Naive thymus-derived CD4-positive, alpha-beta T cell (primary cell): ENCODE measurements around the gene PPIB. TPM values are rescaled to one million over a fixed set of nuclear protein-coding genes. Genes with fewer than 3 reads are reported as not detected.

Experiments used
- ATAC-seq: fragments of 150-1000 bp; cut with Tn5 transposase; 2 replicates; pipeline ENCODE4 v1.10.0; 2021; ENCODE audit warnings: mild to moderate bottlenecking, moderate library complexity
- CTCF ChIA-PET: fragments of 350-600 bp; sonication (Branson Sonifier 250); formaldehyde crosslinking; loops from one replicate; lab custom pipeline; 2021; ENCODE audit warnings: antibody characterized with exemption; lab: Charles Lee
- POLR2A ChIA-PET: fragments of 350-600 bp; sonication (Branson Sonifier 250); formaldehyde crosslinking; loops from one replicate; lab custom pipeline; 2021; ENCODE audit warnings: antibody characterized with exemption, inconsistent platforms; lab: Charles Lee
- DNase-seq, 9 donors: peaks; one replicate each; pipeline versions ENCODE4 v3.0.0 to v3.0.0-alpha.2; 2020 to 2022; ENCODE audit warnings: mixed read lengths in 1 of 9
- H3K27ac ChIP-seq: one replicate; pipeline ENCODE4 v1.7.0; 2013; ENCODE audit warnings: mild to moderate bottlenecking, low read depth, low read length, moderate library complexity
- H3K27me3 ChIP-seq, 2 donors: one replicate each; pipeline ENCODE4 v1.7.0; 2013; ENCODE audit warnings: low read length in 2 of 2, mild to moderate bottlenecking in 2 of 2, moderate library complexity in 2 of 2; ENCODE audit not compliant: control insufficient read depth in 2 of 2, insufficient read depth in 2 of 2
- H3K36me3 ChIP-seq, 3 experiments: 1 replicate in 2 of 3; 2 replicates in 1 of 3; pipeline ENCODE4 v1.7.0; 2013; ENCODE audit warnings: low read length in 3 of 3, mild to moderate bottlenecking in 3 of 3, moderate library complexity in 1 of 3; ENCODE audit not compliant: insufficient read depth in 3 of 3, control insufficient read depth in 2 of 3
- H3K4me1 ChIP-seq, 2 donors: one replicate each; pipeline ENCODE4 v1.7.0; 2013; ENCODE audit warnings: low read length in 2 of 2, mild to moderate bottlenecking in 2 of 2, moderate library complexity in 1 of 2; ENCODE audit not compliant: control insufficient read depth in 2 of 2, insufficient read depth in 2 of 2
- H3K4me3 ChIP-seq: 2 replicates; pipeline ENCODE4 v1.7.0; 2013; ENCODE audit warnings: mild to moderate bottlenecking, low read length
- H3K9me3 ChIP-seq, 3 experiments: 1 replicate in 2 of 3; 2 replicates in 1 of 3; pipeline ENCODE4 v1.7.0; 2013; ENCODE audit warnings: low read length in 3 of 3; ENCODE audit not compliant: control insufficient read depth in 2 of 3
- H3K27ac Mint-ChIP-seq, 9 donors: one replicate each; pipeline ENCODE4 v1.8.0; 2020 to 2022; ENCODE audit warnings: mixed read lengths in 9 of 9, mild to moderate bottlenecking in 8 of 9, moderate library complexity in 5 of 9, inconsistent platforms in 2 of 9
- H3K27me3 Mint-ChIP-seq, 5 donors: one replicate each; pipeline ENCODE4 v1.8.0; 2021 to 2022; ENCODE audit warnings: mixed read lengths in 5 of 5, mild to moderate bottlenecking in 1 of 5
- H3K36me3 Mint-ChIP-seq, 5 donors: one replicate each; pipeline ENCODE4 v1.8.0; 2020 to 2022; ENCODE audit warnings: mixed read lengths in 5 of 5, mild to moderate bottlenecking in 3 of 5, inconsistent platforms in 1 of 5
- H3K4me1 Mint-ChIP-seq, 7 donors: one replicate each; pipeline ENCODE4 v1.8.0; 2020 to 2022; ENCODE audit warnings: mixed read lengths in 7 of 7, mild to moderate bottlenecking in 3 of 7, inconsistent platforms in 1 of 7
- H3K4me3 Mint-ChIP-seq, 10 donors: one replicate each; pipeline ENCODE4 v1.8.0; 2020 to 2022; ENCODE audit warnings: mild to moderate bottlenecking in 10 of 10, mixed read lengths in 10 of 10, moderate library complexity in 6 of 10, inconsistent platforms in 2 of 10
- H3K9me3 Mint-ChIP-seq, 11 donors: one replicate each; pipeline ENCODE4 v1.8.0; 2020 to 2022; ENCODE audit warnings: mixed read lengths in 11 of 11, mild to moderate bottlenecking in 4 of 11, inconsistent platforms in 1 of 11, moderate library complexity in 1 of 11
- intact Hi-C, 2 donors: fragments of 100-400 bp; cut with micrococcal nuclease; formaldehyde crosslinking; loops; one replicate each; pipeline ENCODE4 v1.15.1; 2023
- polyA plus RNA-seq, 2 donors: library from polyadenylated mRNA; unstranded; fragments of 300-500 nt; fragmentation: Illumina TruSeq; gene quantifications; one replicate each; pipeline ENCODE4 v1.2.3, GENCODE V29; 2021
- total RNA-seq, 6 experiments: library from RNA in 5 of 6; stranded (reverse) in 5 of 6; gene quantifications; 1 replicate in 5 of 6; 2 replicates in 1 of 6; pipeline ENCODE4 v1.2.3 and lab custom pipeline; 2021 to 2026

The PPIB gene
- total and polyA plus RNA-seq, 7 experiments from 2014 or later: 160 to 557 (median 190) TPM

- no peak overlapping the region for H3K4me3 ChIP-seq
- Mint-ChIP-seq H3K27ac (peak overlapping the region in 1 of 9 donors; percentile 5), H3K4me3 (no peak overlapping the region), H3K9me3 (no peaks in the 10 kb centered on the region), H3K4me1 (peaks cover 0 to 3% (median 0%) of the 10 kb centered on the region in 7 donors), H3K27me3 (no peaks in the 10 kb centered on the region), H3K36me3 (peaks cover 6 to 49% (median 22%) of the 10 kb centered on the region in 5 donors)
- H3K27me3 ChIP-seq: no peaks in the 10 kb centered on the region
- no peak overlapping the region for H3K27ac ChIP-seq
- intact Hi-C loops: no loop called here
- H3K36me3 ChIP-seq: peaks cover 0 to 44% (median 0%) of the 10 kb centered on the region in 3 experiments
- ChIA-PET CTCF (no interaction called here), POLR2A (no interaction called here)
- no peak for DNase-seq
- H3K4me1 ChIP-seq: no peaks in the 10 kb centered on the region
- no peaks in the 10 kb centered on the region for H3K9me3 ChIP-seq
- ATAC-seq: peak; percentile 49
Observed at GRCh38 chr15:64180235-64180824, 17.5 kb upstream of the PPIB start.

GRCh38 chr15:64166102-64166890, 3.5 kb upstream of the PPIB start:
- Histone ChIP-seq H3K4me3 (no peak overlapping the region), H3K27me3 (no peaks in the 10 kb centered on the region), H3K9me3 (no peaks in the 10 kb centered on the region), H3K4me1 (peaks cover 15 to 16% of the 10 kb centered on the region in 2 donors), H3K27ac (no peak overlapping the region), H3K36me3 (peaks cover 0 to 15% (median 0%) of the 10 kb centered on the region in 3 experiments)
- peaks cover 11 to 32% (median 24%) of the 10 kb centered on the region in 7 donors for H3K4me1 Mint-ChIP-seq
- intact Hi-C loops: loop anchor here in 1 of 2 donors (10.0 kb wide), 1 partner anchor 969 kb away; the partner anchor contains the start of gene PDCD7
- peak overlapping the region in 5 of 9 donors; percentile 7 to 49 (median 35) for H3K27ac Mint-ChIP-seq
- peaks cover 0 to 15% (median 11%) of the 10 kb centered on the region in 5 donors for H3K36me3 Mint-ChIP-seq
- ChIA-PET CTCF (no interaction called here), POLR2A (no interaction called here)
- no peak overlapping the region for H3K4me3 Mint-ChIP-seq
- H3K9me3 Mint-ChIP-seq: no peaks in the 10 kb centered on the region
- ATAC-seq (no peak), DNase-seq (no peak)
- H3K27me3 Mint-ChIP-seq: peaks cover 0 to 2% (median 0%) of the 10 kb centered on the region in 5 donors

DNA sequence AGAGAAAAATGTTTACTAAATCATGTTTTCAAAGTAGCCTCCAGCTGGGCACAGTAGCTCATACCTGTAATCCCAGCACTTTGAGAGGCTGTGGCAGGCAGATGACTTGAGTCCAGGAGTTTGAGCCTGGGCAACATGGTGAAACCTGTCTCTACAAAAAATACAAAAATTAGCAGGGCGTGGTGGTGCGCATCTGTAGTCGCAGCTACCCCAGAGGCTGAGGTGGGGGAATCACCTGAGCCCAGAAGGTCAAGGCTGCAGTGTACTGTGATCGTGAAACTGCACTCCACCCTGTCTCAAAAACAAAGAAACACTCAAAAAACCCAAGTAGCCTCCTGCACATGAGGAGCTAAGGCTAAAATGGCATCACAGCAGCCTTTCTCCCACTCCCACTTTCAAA, 1.6 kb upstream of the PPIB start:
- CTCF ChIA-PET: interaction anchor here (3.2 kb wide), 1 partner anchor 10 kb away, joined by 11 read pairs; no protein-coding TSS in a partner anchor
- H3K27me3 ChIP-seq: no peaks in the 10 kb centered on the region
- POLR2A ChIA-PET: interaction anchor here (2.7 to 6.6 kb wide), 3 partner anchors 12 to 223 kb away, joined by 9 to 55 read pairs (median 19); partner anchors contain the start of genes SNX22 and TRIP4
- Mint-ChIP-seq H3K27ac (peak overlapping the region in 7 of 9 donors; percentile 55 to 96 (median 86)), H3K27me3 (peaks cover 0 to 2% (median 0%) of the 10 kb centered on the region in 5 donors), H3K4me1 (peaks cover 20 to 41% (median 35%) of the 10 kb centered on the region in 7 donors), H3K4me3 (peak overlapping the region in 9 of 10 donors; percentile 53 to 97 (median 90)), H3K36me3 (peaks cover 8 to 17% (median 13%) of the 10 kb centered on the region in 5 donors), H3K9me3 (no peaks in the 10 kb centered on the region)
- peaks cover 17 to 24% of the 10 kb centered on the region in 2 donors for H3K4me1 ChIP-seq
- ATAC-seq (no peak), DNase-seq (no peak)
- no peak overlapping the region for H3K4me3 ChIP-seq
- H3K9me3 ChIP-seq: no peaks in the 10 kb centered on the region
- intact Hi-C loops: loop anchor here in 1 of 2 donors (5.0 to 10.0 kb wide), 4 partner anchors 488 to 1703 kb away; partner anchors contain the start of genes PDCD7, RAB11A and SPG21
- no peak overlapping the region for H3K27ac ChIP-seq
- H3K36me3 ChIP-seq: peaks cover 6 to 13% (median 8%) of the 10 kb centered on the region in 3 experiments

DNA sequence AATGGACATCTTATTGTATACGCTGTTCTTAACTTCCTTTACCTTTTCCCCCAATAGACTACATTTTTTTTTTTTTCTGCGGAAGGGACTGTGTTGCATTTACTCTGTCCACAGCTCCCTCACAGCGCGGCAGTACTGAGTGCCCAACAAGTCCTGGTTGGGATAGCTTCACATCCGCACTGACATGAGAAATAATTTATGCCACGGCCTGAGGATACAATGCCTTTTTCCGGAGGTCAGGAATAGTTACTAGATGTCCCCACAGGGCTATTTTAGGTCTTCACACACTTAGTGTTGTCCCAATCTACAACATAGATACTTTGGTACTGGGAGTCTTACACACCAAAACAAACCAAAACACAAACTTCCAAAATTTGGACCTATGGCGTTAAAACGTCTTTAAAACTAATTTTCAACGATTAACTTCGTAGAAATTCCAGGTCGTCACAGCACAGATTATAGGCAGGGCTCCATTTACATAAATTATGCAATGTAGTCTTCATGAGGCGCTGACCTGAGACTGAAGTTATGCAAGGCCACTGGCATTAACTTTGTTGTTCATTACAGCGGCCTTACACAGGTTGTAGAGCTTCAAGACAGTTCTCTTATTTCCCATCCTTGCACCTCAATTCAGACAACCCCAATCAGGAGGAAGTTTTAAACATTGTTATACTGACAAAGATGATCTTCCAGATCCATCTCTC, 989 bp upstream of the PPIB start:
- POLR2A ChIA-PET: interaction anchor here (0.6 to 6.6 kb wide), 11 partner anchors 8 to 1141 kb away, joined by 3 to 55 read pairs (median 4); partner anchors contain the start of genes CIAO2A, RNU5B-1, SNX1 and SNX22

DNA sequence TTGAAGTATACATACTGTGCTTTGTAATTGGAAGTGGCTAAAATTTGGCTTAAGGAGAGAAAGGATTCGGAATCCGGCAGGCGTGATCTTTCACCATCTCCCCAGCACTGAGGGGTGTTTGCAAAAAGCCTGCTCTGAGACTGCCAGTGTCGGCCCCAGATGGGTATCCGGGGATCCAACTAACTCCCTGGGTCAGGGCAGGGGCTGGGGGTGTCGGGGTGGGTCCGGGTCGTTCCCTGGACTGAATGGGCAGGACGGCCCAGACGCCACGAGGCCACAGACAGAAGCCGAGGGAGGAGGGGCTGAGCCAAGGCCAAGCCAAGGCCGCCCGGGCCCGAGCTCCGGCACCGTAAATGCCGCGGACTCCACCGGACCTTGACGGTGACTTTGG, 349 bp downstream of the PPIB start:
- peaks cover 13 to 30% (median 25%) of the 10 kb centered on the region in 5 donors for H3K36me3 Mint-ChIP-seq
- H3K27ac ChIP-seq: peak overlapping the region; percentile 97
- intact Hi-C loops: loop anchor here (2.0 to 10.0 kb wide), 7 partner anchors 490 to 1705 kb away; partner anchors contain the start of genes RNU5A-1 (in 2 of the 2), PDCD7 (in 1 of the 2), RAB11A (in 1 of the 2) and SPG21 (in 1 of the 2)
- H3K27ac Mint-ChIP-seq: peak overlapping the region; percentile 78 to 97 (median 92)
- CTCF ChIA-PET: interaction anchor here (1.8 to 3.2 kb wide), 2 partner anchors 9 to 67 kb away, joined by 5 to 11 read pairs; partner anchors contain the start of gene SNX1
- POLR2A ChIA-PET: interaction anchor here (1.6 to 6.6 kb wide), 7 partner anchors 11 to 225 kb away, joined by 3 to 55 read pairs (median 9); partner anchors contain the start of genes CIAO2A, SNX1, SNX22 and TRIP4
- no peaks in the 10 kb centered on the region for H3K27me3 ChIP-seq
- H3K27me3 Mint-ChIP-seq: peaks cover 0 to 2% (median 0%) of the 10 kb centered on the region in 5 donors
- peaks cover 17 to 29% of the 10 kb centered on the region in 2 donors for H3K4me1 ChIP-seq
- peak overlapping the region; percentile 80 to 97 (median 90) for H3K4me3 Mint-ChIP-seq
- no peaks in the 10 kb centered on the region for H3K9me3 ChIP-seq
- ATAC-seq: peak; percentile 1
- H3K4me1 Mint-ChIP-seq: peaks cover 33 to 55% (median 49%) of the 10 kb centered on the region in 7 donors
- DNase-seq: peak in 2 of 9 donors; percentile 12 to 33
- peak overlapping the region; percentile 76 for H3K4me3 ChIP-seq
- no peaks in the 10 kb centered on the region for H3K9me3 Mint-ChIP-seq
- peaks cover 10 to 33% (median 15%) of the 10 kb centered on the region in 3 experiments for H3K36me3 ChIP-seq

More for the DNA sequence above, 989 bp upstream of the PPIB start:
- intact Hi-C loops: loop anchor here (1.0 to 10.0 kb wide), 19 partner anchors 11 to 1703 kb away; partner anchors contain the start of genes CSNK1G1 (in 2 of the 2), RNU5A-1 (in 2 of the 2), TRIP4 (in 2 of the 2) and USP3 (in 2 of the 2)
- Histone ChIP-seq H3K27me3 (no peaks in the 10 kb centered on the region), H3K36me3 (peaks cover 8 to 19% (median 10%) of the 10 kb centered on the region in 3 experiments), H3K9me3 (no peaks in the 10 kb centered on the region), H3K27ac (peak overlapping the region; percentile 97), H3K4me3 (peak overlapping the region; percentile 74), H3K4me1 (peaks cover 17 to 26% of the 10 kb centered on the region in 2 donors)
- Mint-ChIP-seq H3K27me3 (peaks cover 0 to 2% (median 0%) of the 10 kb centered on the region in 5 donors), H3K9me3 (no peaks in the 10 kb centered on the region), H3K27ac (peak overlapping the region; percentile 83 to 96 (median 93)), H3K4me1 (peaks cover 22 to 45% (median 39%) of the 10 kb centered on the region in 7 donors), H3K36me3 (peaks cover 9 to 20% (median 14%) of the 10 kb centered on the region in 5 donors), H3K4me3 (peak overlapping the region; percentile 80 to 97 (median 90))
- CTCF ChIA-PET: interaction anchor here (1.8 to 3.2 kb wide), 2 partner anchors 10 to 68 kb away, joined by 5 to 11 read pairs; partner anchors contain the start of gene SNX1
- DNase-seq (no peak), ATAC-seq (no peak)
